Neural crest cell (in vitro differentiated cells): ENCODE measurements around the gene RUSC2. TPM values are rescaled to one million over a fixed set of nuclear protein-coding genes. Genes with fewer than 3 reads are reported as not detected.

Experiments
- DNase-seq: peaks from one replicate; pipeline ENCODE4 v3.0.0; 2021; ENCODE audit warnings: low read depth, mixed read lengths, low spot score
- H3K27ac Mint-ChIP-seq: one replicate; pipeline ENCODE4 v1.8.0; 2021; ENCODE audit warnings: mild to moderate bottlenecking, mixed read lengths; ENCODE audit not compliant: unreplicated experiment
- H3K27me3 Mint-ChIP-seq: 2 replicates; pipeline ENCODE4 v1.8.0; 2021; ENCODE audit warnings: low read depth, mild to moderate bottlenecking, mixed read lengths
- H3K36me3 Mint-ChIP-seq: 2 replicates; pipeline ENCODE4 v1.8.0; 2021; ENCODE audit warnings: low read depth, mild to moderate bottlenecking, mixed read lengths
- H3K4me1 Mint-ChIP-seq: 2 replicates; pipeline ENCODE4 v1.8.0; 2021; ENCODE audit warnings: mixed read lengths
- H3K4me3 Mint-ChIP-seq: one replicate; pipeline ENCODE4 v1.8.0; 2021; ENCODE audit warnings: mild to moderate bottlenecking, mixed read lengths
- H3K9me3 Mint-ChIP-seq: 2 replicates; pipeline ENCODE4 v1.8.0; 2021; ENCODE audit warnings: mixed read lengths
- long read RNA-seq: library from polyadenylated mRNA; unstranded; transcript quantifications from one replicate; pipeline ENCODE4 v2.0.0, GENCODE V29; 2020
- total RNA-seq: library from RNA; stranded (reverse); gene quantifications from 2 replicates; pipeline ENCODE4 v1.2.1, GENCODE V29; 2021
- TF ChIP-seq, protein P1 (sequence below): fragments of 200-600 bp; sonication (generic); conservative IDR thresholded peaks from 2 replicates; pipeline ENCODE4 v1.5.0; 2021; ENCODE audit warnings: antibody characterized with exemption, mild to moderate bottlenecking

Gene RUSC2, protein sequence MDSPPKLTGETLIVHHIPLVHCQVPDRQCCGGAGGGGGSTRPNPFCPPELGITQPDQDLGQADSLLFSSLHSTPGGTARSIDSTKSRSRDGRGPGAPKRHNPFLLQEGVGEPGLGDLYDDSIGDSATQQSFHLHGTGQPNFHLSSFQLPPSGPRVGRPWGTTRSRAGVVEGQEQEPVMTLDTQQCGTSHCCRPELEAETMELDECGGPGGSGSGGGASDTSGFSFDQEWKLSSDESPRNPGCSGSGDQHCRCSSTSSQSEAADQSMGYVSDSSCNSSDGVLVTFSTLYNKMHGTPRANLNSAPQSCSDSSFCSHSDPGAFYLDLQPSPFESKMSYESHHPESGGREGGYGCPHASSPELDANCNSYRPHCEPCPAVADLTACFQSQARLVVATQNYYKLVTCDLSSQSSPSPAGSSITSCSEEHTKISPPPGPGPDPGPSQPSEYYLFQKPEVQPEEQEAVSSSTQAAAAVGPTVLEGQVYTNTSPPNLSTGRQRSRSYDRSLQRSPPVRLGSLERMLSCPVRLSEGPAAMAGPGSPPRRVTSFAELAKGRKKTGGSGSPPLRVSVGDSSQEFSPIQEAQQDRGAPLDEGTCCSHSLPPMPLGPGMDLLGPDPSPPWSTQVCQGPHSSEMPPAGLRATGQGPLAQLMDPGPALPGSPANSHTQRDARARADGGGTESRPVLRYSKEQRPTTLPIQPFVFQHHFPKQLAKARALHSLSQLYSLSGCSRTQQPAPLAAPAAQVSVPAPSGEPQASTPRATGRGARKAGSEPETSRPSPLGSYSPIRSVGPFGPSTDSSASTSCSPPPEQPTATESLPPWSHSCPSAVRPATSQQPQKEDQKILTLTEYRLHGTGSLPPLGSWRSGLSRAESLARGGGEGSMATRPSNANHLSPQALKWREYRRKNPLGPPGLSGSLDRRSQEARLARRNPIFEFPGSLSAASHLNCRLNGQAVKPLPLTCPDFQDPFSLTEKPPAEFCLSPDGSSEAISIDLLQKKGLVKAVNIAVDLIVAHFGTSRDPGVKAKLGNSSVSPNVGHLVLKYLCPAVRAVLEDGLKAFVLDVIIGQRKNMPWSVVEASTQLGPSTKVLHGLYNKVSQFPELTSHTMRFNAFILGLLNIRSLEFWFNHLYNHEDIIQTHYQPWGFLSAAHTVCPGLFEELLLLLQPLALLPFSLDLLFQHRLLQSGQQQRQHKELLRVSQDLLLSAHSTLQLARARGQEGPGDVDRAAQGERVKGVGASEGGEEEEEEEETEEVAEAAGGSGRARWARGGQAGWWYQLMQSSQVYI (N-terminal part only)
- 17.4 and 20.1 TPM in 2 replicates for total RNA-seq
- long read RNA-seq = 0 reads

DNA sequence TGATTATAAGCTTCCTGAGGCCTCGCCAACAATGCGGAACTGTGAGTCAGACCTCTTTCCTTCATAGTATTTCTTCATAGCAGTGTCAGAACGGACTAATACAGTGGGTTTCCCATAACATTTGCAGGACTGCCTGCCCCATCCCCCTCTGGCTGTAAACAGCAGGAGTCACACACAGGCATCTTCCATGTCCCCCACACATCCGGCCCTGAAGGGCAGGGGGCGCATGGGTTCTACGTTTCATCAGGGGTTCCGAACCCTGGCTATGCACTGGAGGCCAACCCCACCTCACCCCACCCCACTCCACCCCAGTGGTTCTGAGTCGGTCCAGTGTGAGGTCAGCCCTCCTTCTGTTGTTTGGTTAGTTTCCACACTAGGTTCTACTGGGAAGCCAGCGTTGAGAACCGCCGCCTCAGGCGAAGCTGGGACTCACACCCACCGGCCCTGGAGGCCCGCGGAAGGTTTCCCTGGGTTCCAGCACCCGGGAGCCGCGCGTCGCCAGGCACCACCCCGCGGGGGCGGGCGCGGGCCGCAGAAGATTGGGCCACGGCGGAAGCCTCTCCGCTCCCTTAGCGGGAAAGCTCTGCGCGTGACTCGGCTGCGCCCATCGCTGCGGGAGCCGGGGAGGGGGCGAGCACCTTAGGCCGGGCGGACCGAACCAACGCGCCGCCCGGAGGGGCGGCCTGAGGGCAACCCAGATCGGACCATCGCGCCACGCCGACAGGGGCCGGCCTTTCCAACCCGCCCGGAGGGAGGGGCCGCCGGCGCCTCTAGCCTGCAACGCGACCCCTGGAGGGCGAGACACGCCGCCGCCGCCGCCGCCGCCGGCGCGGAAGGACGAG, at the start of gene RUSC2:
RUSC2 (plus strand) TSS at position 799 of the 842 bp plus-strand sequence. CDS start 56,411 bp downstream, outside the sequence.
- H3K9me3 Mint-ChIP-seq = no peaks in the 10 kb centered on the region
- H3K4me3 Mint-ChIP-seq = peak within 1 kb of the TSS; percentile 94
- peaks cover 6% of the 10 kb centered on the region for H3K27me3 Mint-ChIP-seq
- TF ChIP-seq, protein P1, sequence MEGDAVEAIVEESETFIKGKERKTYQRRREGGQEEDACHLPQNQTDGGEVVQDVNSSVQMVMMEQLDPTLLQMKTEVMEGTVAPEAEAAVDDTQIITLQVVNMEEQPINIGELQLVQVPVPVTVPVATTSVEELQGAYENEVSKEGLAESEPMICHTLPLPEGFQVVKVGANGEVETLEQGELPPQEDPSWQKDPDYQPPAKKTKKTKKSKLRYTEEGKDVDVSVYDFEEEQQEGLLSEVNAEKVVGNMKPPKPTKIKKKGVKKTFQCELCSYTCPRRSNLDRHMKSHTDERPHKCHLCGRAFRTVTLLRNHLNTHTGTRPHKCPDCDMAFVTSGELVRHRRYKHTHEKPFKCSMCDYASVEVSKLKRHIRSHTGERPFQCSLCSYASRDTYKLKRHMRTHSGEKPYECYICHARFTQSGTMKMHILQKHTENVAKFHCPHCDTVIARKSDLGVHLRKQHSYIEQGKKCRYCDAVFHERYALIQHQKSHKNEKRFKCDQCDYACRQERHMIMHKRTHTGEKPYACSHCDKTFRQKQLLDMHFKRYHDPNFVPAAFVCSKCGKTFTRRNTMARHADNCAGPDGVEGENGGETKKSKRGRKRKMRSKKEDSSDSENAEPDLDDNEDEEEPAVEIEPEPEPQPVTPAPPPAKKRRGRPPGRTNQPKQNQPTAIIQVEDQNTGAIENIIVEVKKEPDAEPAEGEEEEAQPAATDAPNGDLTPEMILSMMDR = peak; percentile 59
- peak; percentile 84 for DNase-seq
- peak within 1 kb of the TSS; percentile 62 for H3K27ac Mint-ChIP-seq
- H3K36me3 Mint-ChIP-seq = no peaks in the 10 kb centered on the region
- H3K4me1 Mint-ChIP-seq = peaks cover 30% of the 10 kb centered on the region

DNA sequence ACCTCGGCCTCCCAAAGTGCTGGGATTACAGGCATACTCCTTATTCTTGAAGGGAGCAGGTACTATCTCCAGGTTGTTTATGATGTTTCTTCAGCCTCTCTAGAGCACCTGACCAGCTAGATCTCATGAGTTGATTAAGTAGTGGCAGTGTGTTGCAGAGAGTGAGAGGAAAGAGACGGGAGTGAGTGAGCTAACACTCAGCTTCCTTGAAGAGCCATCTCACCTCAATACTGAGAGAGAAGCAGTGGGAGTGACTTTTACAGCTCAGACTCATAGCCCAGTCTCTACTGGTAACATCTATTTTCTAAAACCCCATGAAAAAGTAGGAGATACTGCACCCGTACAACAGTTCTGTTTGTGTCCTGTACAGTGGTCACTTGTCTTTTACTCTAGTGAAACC, 43.9 kb upstream of the RUSC2 start:
- TF ChIP-seq, protein P1 = no peak
- Mint-ChIP-seq H3K27ac (no peak overlapping the region), H3K4me3 (no peak overlapping the region), H3K4me1 (no peaks in the 10 kb centered on the region), H3K27me3 (peaks cover 35% of the 10 kb centered on the region), H3K9me3 (no peaks in the 10 kb centered on the region), H3K36me3 (no peaks in the 10 kb centered on the region)
- no peak for DNase-seq

DNA sequence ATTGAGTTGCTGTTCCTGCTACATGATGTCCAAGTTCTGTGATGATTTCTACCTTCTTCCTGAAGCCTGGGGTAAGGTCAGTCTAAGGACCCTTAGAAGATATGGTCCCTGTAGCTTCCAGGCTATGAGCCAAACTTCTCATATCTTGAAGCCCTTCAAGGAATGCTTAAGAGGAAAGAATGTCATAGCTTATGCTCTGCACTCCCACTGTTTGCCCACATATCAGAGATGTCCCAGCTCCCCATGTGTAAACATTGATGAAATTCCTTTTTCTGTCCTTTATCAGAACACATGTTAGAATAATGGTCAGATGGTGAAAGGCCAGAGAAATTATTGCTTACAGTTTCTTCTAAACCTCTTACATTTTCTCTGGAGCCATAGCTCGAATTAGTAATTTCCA, 41.4 kb upstream of the RUSC2 start:
- Mint-ChIP-seq H3K27ac (no peak overlapping the region), H3K27me3 (peaks cover 38% of the 10 kb centered on the region), H3K4me1 (no peaks in the 10 kb centered on the region), H3K4me3 (no peak overlapping the region), H3K36me3 (no peaks in the 10 kb centered on the region), H3K9me3 (no peaks in the 10 kb centered on the region)
- no peak for DNase-seq
- TF ChIP-seq, protein P1 = no peak

DNA sequence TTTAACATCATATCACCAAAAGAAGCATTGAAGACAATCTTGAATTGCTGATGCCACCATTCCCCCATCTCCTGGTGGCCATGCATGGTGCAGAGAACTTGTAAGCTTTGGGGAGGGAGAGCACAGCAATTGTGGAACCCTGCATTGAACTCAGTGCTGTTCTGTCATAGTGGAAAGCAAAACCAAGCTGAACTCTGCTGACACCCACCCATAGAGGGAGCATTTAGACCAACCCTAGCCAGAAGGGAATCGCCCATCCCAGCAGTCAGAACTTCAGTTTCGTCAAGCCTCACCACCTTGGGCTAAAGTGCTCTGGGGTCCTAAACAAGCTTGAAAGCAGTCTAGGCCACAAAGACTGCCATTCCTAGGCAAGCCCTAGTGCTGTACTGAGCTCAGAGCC, 37.4 kb upstream of the RUSC2 start:
- Mint-ChIP-seq H3K36me3 (peaks cover 3% of the 10 kb centered on the region), H3K4me1 (peaks cover 5% of the 10 kb centered on the region), H3K9me3 (peaks cover 6% of the 10 kb centered on the region), H3K27ac (no peak overlapping the region), H3K27me3 (peaks cover 36% of the 10 kb centered on the region), H3K4me3 (no peak overlapping the region)
- TF ChIP-seq, protein P1 = no peak
- DNase-seq = no peak
